HG03095 (cell line): ENCODE data around the gene BSN.

Experiments
- ATAC-seq: cut with Tn5 transposase; IDR thresholded peaks from one replicate; pipeline ENCODE4 v1.9.1; 2021; ENCODE audit warnings: moderate library complexity; ENCODE audit not compliant: unreplicated experiment

BSN gene

GRCh38 chr3:49652218-49652902, 98.1 kb downstream of the BSN start:
- ATAC-seq: no peak

GRCh38 chr3:49652903-49653415, 98.7 kb downstream of the BSN start:
- ATAC-seq: no peak

GRCh38 chr3:49653621-49654020, 99.3 kb downstream of the BSN start:
- no peak for ATAC-seq

GRCh38 chr3:49654176-49654825, 100.0 kb downstream of the BSN start:
- ATAC-seq: no peak

- ATAC-seq: no peak
Observed at GRCh38 chr3:49654955-49655556, 100.8 kb downstream of the BSN start.

- no peak for ATAC-seq
Observed at GRCh38 chr3:49655731-49656285, 101.5 kb downstream of the BSN start.

GRCh38 chr3:49656541-49657112, 102.3 kb downstream of the BSN start:
- ATAC-seq: no peak

GRCh38 chr3:49657208-49657915, 103.1 kb downstream of the BSN start:
- ATAC-seq: no peak

- ATAC-seq: no peak
Observed at GRCh38 chr3:49658711-49659110, 104.4 kb downstream of the BSN start.

GRCh38 chr3:49659756-49660155, 105.5 kb downstream of the BSN start:
- no peak for ATAC-seq

- ATAC-seq: no peak
Observed at GRCh38 chr3:49661281-49661680, 107.0 kb downstream of the BSN start.

GRCh38 chr3:49662021-49662420, 107.7 kb downstream of the BSN start:
- no peak for ATAC-seq

GRCh38 chr3:49662720-49663413, 108.6 kb downstream of the BSN start:
- ATAC-seq: no peak

- ATAC-seq: no peak
Observed at GRCh38 chr3:49663831-49664230, 109.6 kb downstream of the BSN start.

GRCh38 chr3:49664300-49664699, 110.0 kb downstream of the BSN start:
- ATAC-seq: no peak

GRCh38 chr3:49665822-49666519, 111.7 kb downstream of the BSN start:
- no peak for ATAC-seq

- no peak for ATAC-seq
Observed at GRCh38 chr3:49666592-49666991, 112.3 kb downstream of the BSN start.

- no peak for ATAC-seq
Observed at GRCh38 chr3:49667701-49668413, 113.6 kb downstream of the BSN start.

GRCh38 chr3:49668414-49668797, 114.1 kb downstream of the BSN start:
- no peak for ATAC-seq
